ENCODE measurements around the gene ZSCAN9.

DNA sequence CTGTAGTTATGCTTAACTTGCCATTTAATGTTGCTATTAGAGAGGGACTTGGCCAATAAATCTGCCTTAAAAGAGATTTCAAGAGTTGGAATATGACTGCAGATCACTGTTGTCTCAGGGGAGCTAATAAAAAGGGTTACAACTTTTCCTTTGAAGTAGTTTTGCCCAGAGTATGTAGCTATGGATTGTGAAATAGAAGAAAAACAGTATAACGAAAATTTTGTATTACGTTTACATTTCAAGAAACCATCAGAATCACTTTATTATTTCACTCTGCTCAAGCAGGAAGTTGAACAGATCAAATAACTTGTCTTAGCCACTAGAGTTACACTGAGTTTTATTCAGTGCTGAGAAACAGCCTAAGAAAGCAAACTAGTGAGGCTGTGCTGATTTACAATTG is 38.8 kb downstream of the ZSCAN9 start:
- TF ChIP-seq, protein P1, sequence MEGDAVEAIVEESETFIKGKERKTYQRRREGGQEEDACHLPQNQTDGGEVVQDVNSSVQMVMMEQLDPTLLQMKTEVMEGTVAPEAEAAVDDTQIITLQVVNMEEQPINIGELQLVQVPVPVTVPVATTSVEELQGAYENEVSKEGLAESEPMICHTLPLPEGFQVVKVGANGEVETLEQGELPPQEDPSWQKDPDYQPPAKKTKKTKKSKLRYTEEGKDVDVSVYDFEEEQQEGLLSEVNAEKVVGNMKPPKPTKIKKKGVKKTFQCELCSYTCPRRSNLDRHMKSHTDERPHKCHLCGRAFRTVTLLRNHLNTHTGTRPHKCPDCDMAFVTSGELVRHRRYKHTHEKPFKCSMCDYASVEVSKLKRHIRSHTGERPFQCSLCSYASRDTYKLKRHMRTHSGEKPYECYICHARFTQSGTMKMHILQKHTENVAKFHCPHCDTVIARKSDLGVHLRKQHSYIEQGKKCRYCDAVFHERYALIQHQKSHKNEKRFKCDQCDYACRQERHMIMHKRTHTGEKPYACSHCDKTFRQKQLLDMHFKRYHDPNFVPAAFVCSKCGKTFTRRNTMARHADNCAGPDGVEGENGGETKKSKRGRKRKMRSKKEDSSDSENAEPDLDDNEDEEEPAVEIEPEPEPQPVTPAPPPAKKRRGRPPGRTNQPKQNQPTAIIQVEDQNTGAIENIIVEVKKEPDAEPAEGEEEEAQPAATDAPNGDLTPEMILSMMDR (conservative IDR thresholded peaks at IDR 0.05 in 1 of 2, IDR thresholded peaks at IDR 0.05 in 1 of 2; ENCODE audit: extremely low read depth in 1 of 2, insufficient read depth in 1 of 2, low read depth in 1 of 2, low read length in 2 of 2) = no peak
- TF ChIP-seq EZH2 (IDR thresholded peaks at IDR 0.05; ENCODE audit: borderline replicate concordance, low read length) = no peak
